HG02571 (cell line): Measurements from ENCODE around the gene RETSAT.
A peak's percentile ranks its signal among the peaks of the same experiment; 100 is the strongest.
"Not testable (repeated sequence)": the region's sequence is repeated elsewhere in the genome, so short reads cannot be mapped to it uniquely, and the experiment has no call there.

Experiments
- ATAC-seq: cut with Tn5 transposase; IDR thresholded peaks from one replicate; pipeline ENCODE4 v1.9.1; 2021; ENCODE audit warnings: mild to moderate bottlenecking, moderate library complexity; ENCODE audit not compliant: unreplicated experiment

The RETSAT gene

GRCh38 chr2:85380048-85380447, 25.7 kb upstream of the RETSAT start:
- ATAC-seq, result no peak

GRCh38 chr2:85378257-85378656, 23.9 kb upstream of the RETSAT start:
- no peak for ATAC-seq

- no peak for ATAC-seq
Measured at GRCh38 chr2:85377083-85377482, 22.8 kb upstream of the RETSAT start.

- no peak for ATAC-seq
Measured at GRCh38 chr2:85376291-85377065, 22.1 kb upstream of the RETSAT start.

GRCh38 chr2:85371045-85371444, 16.7 kb upstream of the RETSAT start:
- ATAC-seq, result no peak

GRCh38 chr2:85369500-85369899, 15.2 kb upstream of the RETSAT start:
- no peak for ATAC-seq

GRCh38 chr2:85368921-85369320, 14.6 kb upstream of the RETSAT start:
- no peak for ATAC-seq

- ATAC-seq, result no peak
Measured at GRCh38 chr2:85367180-85367579, 12.9 kb upstream of the RETSAT start.

GRCh38 chr2:85362653-85363387, 8.5 kb upstream of the RETSAT start:
- not testable (repeated sequence) for ATAC-seq

GRCh38 chr2:85357736-85358135, 3.4 kb upstream of the RETSAT start:
- no peak for ATAC-seq

GRCh38 chr2:85356186-85356585, 1.9 kb upstream of the RETSAT start:
- no peak for ATAC-seq

- ATAC-seq, result no peak
Measured at GRCh38 chr2:85355521-85355920, 1.2 kb upstream of the RETSAT start.

- ATAC-seq, result peak; percentile 2
Measured at GRCh38 chr2:85355073-85355410, 714 bp upstream of the RETSAT start.

- peak; percentile 19 for ATAC-seq
Measured at GRCh38 chr2:85353876-85354285, 447 bp downstream of the RETSAT start.

GRCh38 chr2:85347599-85347998, 6.7 kb downstream of the RETSAT start:
- no peak for ATAC-seq

- no peak for ATAC-seq
Measured at GRCh38 chr2:85344356-85344954, 9.9 kb downstream of the RETSAT start.

- ATAC-seq, result not testable (repeated sequence)
Measured at GRCh38 chr2:85343207-85343895, 11.0 kb downstream of the RETSAT start.

GRCh38 chr2:85342156-85342555, 12.2 kb downstream of the RETSAT start:
- ATAC-seq, result no peak

GRCh38 chr2:85341269-85342029, 12.9 kb downstream of the RETSAT start:
- ATAC-seq, result no peak

- ATAC-seq, result no peak
Measured at GRCh38 chr2:85340034-85340892, 14.1 kb downstream of the RETSAT start.
